Fibroblast of skin of right biceps (primary cell): ENCODE results near the gene PCLO.
A peak's percentile ranks its signal among the peaks of the same experiment; 100 is the strongest.
"Not testable (repeated sequence)": the region's sequence is repeated elsewhere in the genome, so short reads cannot be mapped to it uniquely, and the experiment has no call there.

Experiments
- DNase-seq: peaks from one replicate; pipeline ENCODE4 v3.0.0-alpha.2; 2013

PCLO gene

DNA sequence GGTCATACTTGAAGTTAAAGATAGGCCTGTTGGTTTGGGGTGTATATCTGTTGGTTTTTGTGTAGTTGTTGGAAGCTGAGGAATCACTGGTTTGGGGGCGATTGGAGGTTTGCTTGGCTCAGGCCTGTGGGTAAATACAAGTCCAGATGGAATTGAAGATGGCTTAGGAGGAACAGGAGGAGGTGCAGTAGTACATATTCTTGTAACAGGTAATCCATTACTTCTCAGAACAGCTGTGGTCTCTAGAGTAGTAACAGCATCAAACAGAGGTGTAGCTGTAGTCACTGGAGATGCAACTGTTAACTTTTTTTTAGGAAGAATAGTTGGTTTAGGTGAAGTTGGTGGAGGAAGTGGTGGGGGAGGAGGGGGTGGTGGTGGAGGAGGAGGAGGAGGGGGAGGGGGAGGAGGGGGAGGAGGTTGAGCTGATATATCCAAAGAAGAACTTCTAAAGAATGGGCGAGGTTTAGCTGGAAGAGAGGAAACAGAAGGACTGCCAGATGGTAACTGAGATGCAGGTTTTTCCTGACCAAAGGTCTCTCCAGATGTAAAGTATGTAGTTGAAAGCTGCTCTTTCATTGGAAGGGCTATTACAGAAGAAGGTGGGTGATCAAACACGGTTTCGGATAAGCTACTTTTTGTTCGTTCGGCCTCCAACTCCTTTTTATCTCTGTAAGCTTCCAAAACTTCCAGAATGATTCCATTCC is 209.2 kb downstream of the PCLO start:
- no peak for DNase-seq

DNA sequence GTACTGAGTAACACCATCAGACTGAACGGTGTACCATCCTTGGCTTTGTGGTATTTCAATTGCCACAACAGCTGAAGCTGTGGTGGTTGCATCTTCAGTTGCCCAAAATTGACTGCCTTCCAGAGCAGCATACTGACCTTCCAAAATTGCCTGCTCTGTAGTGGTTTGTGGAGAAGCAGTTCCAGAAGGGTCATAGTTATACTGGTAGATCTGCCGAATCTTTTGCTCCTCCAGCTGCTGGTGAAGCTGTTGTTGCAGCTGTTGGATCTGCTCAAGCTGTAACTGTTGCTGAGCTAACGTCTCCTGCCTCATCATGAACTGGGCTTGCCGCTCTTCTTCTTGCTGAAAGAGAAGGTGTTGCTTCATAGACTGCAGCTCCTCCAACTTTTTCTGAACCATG is 212.2 kb downstream of the PCLO start:
- DNase-seq: no peak

DNA sequence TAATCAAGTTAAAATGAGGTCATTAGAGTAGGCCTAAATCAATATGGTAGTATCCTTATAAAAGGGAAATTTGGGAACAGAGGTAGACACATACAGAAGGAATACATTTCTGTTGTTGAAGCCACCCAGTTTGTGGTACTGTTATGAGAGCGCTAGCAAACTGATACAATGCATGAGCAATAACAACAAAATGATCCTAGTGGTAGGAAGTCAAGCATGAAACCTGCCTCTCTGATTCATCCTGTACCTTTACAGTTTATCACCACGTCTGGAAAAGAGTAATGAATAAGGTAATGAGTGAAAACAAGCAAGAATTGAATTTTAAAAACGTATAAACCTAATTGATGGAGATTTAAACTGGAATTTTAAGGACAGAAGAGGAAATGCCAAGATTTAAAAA is 217.2 kb downstream of the PCLO start:
- no peak for DNase-seq

DNA sequence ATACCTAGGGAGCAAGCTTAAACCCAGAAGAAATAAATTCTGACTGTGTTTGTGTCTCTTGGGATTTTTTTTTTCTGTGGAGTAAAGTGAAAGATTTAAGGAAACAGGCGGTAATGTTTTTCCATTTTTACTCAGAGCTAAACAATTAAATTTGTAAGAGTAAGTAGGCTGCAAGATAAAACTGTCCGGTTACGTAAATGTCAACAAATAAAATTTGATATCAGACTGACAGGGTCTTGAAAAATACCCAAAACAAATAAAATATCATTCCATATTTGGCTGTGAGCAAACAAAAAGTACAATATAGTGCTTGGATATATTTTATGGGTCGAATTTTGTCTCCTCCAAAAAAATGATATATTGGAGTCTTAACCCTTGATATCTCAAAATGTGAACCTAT is 217.6 kb downstream of the PCLO start:
- DNase-seq: no peak

DNA sequence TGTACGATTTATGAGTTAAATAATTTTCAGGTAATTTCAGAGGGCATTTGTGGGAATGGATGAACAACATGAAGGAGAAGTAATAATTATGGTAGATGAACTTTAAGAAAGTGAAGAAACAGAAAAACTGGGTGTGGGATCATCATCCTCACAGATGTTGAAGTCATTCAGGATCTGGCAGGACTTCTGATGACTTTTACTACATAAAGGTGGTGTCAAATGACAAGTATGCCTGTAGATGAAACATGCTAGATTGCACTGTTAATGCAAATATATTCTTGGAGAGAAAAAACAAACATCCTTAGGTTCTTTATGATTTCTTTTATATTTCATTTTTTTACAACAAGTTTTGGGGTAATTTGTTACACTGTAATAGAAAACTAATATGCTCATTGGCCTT is 230.2 kb downstream of the PCLO start:
- no peak for DNase-seq

DNA sequence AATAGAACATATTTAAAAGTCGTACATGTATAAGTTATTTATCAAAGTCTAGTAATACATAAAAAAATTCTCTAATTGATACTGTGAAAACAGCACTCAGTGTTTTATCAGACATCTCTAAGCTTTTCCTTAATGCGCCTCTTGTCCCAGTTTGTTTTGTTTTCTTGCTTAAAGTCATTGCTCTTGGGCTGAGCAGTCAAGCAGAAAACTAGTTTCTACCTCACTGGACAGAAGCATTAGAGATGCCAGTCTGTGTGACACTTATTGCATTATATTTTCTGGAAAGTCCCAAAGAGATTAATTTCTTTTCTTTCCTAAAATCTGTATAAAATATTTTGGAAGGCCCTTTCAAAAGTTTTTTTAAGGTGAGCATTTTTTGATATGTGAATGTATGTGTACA is 236.2 kb downstream of the PCLO start:
- no peak for DNase-seq

DNA sequence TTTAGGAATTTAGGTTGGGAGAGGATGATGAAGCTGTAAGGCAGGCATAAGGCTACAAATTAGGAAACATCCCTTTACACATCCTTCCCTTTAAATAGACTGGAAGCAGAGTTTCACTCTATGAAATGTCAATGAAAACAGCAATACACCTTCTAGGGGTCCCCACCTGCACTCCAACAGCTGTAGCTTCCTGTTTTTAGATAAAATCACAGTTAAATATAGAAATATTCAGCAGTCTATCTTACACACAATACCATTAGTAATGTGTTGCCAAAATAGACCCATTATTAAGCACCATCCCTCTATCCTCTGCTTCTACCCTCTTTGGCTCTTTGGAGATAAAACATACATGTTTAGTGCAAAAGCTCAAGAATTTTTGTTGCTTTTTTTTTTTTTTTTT is 237.4 kb downstream of the PCLO start:
- DNase-seq: no peak

DNA sequence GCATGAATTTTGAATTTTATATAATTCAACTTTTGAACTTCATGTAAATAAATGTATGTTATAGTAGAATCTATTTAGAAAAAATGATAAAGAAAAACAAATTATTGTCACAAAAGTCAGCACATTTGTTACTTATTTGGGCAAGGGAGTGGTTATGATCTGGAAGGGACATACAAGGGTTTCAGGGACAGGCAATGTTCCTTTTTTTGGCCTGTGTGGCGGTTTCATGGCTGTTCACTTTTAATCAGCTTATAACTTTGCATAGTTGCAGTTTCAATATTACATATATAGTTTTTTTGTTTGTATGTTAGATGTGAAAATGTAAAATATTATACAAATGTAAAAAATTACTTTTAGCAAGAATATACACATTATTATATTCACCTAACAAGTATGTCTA is 256.2 kb downstream of the PCLO start:
- DNase-seq: no peak

DNA sequence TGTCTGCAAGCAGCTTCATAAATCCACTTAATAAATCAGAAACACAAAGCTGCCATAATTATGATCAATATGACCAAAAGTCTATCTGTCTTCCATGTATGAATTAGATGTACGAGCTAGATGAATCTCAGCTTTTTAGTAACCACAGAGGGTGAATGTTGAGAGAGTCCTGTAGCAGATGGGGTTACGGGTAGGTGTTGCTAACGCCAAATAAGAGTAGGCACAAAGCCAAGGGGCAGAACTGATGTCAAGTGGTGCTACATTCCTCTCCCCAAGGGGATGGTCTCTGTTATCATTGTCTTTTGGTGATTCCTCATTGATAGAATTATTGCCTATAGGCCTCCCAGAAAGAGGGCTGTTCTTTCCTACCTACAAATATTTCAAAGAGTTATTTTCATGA is 257.8 kb downstream of the PCLO start:
- no peak for DNase-seq

DNA sequence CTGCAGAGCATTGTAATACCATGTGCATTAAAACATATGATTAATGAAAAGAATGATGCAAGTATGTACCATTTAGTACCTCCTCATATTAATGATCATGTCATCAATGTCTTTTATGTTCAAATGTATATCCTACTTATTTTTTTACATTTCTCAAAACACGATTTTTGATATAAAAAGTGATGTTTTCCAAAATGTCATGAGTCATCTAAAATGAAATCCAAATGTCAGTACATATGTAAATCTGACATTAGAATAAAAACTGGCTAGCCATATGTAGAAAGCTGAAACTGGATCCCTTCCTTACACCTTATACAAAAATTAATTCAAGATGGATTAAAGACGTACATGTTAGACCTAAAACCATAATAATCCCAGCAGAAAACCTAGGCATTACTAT is 261.6 kb downstream of the PCLO start:
- DNase-seq: not testable (repeated sequence)

DNA sequence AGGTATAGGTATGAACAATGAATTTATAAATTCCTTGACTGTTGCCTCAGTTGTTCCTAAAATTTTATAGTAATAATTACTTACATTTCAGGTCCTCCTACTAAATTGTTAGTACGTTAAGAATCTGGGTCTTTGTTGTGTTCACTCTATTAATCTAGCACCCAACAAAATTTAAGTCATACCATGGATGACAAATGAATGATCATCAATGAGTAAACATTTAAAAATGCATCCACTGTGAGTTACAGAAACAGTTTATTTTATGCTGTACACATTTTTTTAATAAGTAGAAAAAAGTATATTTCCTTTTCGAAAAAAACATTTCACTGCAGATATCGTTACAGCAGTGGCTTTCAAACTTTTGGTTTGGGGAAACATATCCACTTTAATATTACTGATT is 265.2 kb downstream of the PCLO start:
- no peak for DNase-seq

DNA sequence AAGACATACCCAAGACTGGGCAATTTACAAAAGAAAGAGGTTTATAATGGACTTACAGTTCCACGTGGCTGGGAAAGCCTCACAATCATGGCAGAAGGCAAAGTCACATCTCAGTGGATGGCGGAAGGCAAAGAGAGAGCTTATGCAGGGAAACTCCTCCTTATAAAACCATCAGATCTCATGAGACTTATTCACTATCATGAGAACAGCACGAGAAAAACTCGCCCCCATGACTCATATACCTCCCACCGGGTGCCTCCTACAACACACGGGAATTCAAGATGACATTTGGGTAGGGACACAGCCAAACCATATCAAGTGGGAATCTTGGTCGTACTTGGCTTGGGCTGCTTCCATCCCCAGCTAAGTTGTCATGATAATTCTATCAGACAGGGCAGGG is 268.3 kb downstream of the PCLO start:
- not testable (repeated sequence) for DNase-seq

DNA sequence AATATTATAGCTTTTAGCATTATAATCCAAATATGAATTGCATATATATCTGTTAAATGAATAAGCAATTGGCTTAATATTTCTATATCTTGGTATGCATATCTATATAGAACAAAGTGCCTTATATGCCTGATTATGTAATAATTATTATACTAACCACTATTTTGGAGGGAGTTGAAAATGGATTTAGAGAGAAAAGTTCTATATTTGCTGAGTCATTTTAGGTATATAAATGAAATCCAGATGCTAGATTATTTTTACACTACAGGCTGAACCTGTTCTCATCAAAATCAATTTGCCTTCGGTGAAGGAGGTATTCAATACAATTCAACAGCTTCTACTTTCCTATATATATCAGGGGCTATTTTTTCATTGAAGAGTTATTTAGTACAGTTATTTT is 276.4 kb downstream of the PCLO start:
- DNase-seq: no peak

DNA sequence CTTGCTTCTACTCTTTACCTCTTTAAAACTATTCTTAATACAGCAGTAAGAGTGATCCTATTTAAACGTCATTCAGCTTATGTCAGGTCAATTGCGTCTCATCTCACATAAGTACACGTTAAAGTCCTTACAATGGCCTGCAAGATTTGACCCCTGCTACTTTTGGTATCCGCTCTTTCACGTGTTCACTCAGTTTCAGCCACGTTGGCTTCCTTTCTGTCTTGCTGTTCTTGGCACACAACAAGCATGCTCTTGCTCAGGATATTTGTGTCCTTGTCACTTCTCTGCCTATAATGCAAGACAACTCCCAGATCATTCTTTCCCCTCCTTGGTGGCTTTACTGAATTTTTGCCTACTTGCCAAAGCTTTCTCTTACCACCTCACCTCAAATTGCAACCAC is 296.8 kb downstream of the PCLO start:
- no peak for DNase-seq

DNA sequence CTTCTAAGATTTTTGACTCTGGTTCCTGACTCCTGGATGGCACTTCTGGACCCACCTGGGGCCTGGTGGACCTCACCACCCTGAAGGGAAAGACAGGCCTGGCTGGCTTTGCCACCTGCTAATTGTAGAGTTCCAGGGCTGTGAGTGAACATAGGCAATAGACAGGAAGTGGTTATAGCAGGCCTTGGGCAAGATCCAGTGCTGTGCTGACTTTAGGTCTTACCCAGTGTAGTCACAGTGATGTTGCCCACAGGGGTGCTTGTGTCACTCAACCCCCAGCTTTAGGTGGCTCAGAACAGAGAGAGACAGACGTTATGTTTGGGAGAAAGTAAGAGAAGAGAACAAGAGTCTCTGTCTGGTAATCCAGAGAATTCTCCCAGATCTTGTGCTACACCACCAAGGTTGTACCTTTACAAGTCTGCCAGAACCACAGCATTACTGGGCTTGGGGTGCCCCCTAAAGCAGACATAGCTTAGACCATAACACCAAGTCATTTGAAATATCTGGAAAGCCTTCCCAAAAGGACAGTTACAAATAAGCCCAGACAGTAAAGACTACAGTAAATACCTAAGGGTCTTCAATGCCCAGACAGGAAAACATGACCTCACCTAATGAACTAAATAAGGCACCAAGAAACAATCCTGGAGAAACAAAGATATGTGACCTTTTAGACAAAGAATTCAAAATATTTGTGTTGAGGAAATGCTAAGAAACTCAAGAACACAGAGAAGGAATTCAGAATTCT is 303.4 kb downstream of the PCLO start:
- DNase-seq: peak; percentile 22

DNA sequence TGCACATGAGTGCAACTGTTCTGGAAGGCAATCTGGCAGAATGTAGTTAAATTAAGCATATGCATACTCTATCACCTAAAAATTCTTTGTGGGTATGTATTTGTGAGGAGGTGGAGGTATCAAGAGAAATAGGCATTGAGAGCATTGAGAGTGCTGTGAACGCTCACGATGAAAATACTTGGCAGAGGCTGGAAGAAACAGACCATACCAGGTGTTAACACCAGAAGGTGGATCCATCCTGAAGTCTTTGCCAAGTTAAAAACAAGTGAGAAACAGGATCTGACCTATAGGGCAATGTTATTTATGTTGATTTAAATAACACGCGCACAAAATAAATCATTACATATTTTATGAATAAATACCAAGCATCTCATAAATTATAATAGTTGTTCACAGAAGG is 311.6 kb downstream of the PCLO start:
- DNase-seq: no peak

DNA sequence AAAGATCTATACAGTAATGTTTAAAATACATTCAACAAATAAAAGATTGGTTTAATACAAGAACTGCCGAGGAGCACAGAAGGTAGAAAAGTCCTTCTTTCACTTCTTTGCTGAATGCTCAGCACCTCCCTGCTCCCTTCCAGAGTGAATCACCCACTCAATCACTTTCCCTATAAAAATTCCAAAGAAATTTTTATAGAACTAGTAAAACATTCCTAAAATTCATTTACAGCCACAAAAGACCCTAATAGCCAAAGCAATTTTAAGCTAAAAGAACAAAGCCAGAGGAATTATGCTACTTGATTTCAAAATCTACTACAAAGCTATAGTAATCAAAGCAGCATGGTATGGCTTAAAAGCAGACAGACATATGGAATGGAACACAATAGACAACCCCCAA is 320.9 kb downstream of the PCLO start:
- DNase-seq: peak; percentile 45

DNA sequence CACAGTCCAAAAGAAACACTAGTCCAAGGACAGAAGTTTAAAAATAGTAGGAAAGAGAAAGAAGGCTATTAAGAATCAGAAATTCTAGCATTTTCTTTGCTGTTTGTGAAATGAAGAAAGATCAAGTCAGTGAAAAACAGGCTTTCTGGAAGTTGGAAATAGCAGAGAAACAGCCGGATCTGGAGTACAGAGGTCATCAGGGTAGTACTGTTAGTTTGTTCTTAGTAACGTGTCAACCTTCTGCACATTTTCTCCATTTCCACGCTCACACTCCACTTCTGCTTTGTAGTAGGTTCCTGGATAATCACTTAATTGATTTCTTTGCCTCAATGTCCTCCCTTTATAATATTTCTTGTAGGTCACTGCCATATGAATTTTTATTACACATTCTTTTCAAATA is 322.6 kb downstream of the PCLO start:
- no peak for DNase-seq

DNA sequence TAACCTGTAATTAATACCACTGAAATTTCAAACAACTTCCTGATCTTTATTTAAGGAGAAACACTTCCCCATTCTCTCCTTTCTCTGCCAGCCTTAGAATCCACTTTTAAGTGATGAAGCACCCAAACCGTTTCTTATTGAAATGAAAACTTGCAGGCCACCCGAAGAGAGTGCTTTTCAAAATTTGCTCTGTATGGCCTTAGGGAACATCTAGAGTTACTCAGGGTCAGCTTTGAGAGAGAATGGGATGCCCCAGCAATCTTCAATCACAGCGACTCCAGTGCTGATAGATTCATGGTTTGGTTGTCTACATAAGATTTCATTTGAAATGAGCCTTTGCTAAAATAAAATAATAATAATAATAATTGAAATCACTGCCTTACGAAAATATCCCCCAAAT is 323.1 kb downstream of the PCLO start:
- no peak for DNase-seq

DNA sequence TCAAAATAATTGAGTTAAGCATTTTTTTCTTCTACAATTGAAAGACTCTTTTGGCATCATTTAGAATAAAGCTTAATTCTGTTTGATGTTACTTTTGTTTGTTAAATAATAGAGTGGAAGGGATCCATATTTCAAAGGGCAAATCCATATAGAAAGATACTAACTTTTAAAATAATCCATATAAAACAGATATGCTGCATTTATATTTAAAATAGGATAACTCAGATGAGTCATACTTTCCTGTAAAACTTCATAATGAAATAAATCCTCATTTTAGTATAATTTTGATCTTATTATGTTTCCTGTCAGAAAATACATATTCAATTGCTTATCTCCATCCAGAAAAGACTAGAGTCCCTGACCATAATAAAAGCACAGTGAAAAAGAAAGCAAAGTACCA is 323.6 kb downstream of the PCLO start:
- no peak for DNase-seq

DNA sequence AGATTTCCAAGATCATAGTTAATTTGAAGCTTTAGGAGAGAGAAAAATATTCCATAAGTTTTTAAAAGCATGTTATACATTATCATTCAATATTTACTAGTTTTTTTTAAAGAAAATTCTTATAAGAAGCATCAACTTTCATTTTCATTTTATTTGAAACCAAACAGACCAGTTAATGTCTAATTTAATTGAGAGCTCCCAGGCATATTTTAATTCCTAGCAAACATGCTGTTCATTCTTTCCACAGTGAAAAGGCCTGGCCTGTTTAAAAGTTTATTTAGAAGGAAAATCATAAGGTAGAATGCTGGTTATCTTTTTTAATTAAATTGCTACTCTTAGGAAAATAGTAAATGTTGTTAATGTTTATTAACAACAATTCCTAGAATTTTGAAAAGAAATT is 324.4 kb downstream of the PCLO start:
- no peak for DNase-seq

DNA sequence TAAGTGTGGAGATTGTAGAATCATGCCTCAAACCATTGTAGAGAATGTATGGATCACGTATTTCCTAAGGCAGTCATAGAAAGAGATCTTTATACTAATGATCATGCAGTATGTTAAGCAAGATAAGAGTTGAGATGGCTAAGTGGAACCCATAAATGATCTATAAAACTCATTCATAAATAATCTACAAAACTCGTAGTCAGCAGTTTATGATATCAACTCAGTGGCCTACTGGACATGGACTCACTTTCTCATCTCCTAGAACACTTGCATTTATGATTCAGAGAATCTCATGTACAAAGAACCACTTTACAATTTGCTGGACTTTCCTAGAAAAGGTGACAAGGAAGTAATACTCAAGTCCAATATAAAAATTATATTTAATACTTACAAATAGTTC is 339.6 kb downstream of the PCLO start:
- DNase-seq: no peak

DNA sequence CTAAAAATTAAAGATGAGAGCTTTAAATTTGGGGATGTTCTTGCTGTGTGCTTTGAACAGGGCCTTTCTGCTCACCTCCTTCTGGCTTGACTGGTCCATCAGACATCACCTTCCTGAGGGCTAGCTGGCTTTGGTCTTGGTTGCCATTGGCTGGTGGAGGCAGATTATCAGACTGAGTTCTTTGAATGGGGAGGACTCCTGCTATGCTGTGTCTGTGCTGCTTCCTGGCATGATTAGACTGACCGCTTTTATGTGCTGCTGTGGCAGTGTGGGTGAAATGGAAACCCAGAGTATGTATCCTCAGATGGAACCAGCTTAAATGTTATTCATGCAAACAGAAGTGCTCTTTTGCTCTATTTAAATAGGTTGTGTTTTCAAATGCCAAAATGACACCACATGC is 341.6 kb downstream of the PCLO start:
- DNase-seq: no peak

DNA sequence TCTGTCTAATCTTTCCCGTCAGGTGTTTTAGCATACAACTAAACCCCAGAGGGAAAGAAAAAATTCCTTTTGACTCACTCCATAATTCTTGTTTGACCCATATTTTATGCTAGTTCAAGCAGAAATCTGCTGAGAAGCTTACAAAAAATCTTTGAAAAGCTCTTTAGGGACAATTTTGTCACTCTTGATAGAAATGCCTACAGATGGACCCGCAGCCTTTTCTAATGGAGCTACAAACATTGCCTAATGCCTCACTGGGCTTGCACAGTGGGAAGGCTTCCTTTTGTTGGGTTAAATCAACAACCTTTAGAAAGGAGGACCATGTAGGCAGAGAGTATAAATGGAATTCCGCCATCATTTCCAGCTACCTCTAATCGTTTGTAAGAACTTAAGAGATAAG is 344.5 kb downstream of the PCLO start:
- no peak for DNase-seq

DNA sequence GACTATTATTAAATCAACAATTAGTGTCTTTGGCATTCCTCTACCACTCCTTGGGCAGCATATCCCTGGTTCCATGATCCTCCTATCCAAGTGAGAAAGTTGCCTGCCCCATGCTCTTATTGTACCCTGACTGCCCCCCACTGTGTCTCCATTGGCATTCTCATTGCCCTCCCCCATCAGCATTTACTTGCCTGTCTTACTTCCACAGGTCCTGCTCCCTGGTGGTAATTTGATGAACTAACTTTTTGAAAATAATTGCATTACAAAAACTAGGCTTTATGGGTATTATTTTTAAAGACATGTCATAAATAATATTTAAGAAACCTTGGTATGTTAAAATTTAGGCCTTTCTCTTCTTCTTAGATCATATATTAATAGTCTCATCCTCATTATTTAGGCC is 346.4 kb downstream of the PCLO start:
- no peak for DNase-seq
